SK-N-SH (cell line): ENCODE results near the gene PARVG. TPM values are rescaled to one million over a fixed set of nuclear protein-coding genes. Genes with fewer than 3 reads are reported as not detected.

Experiments used
- CTCF ChIA-PET: fragments of 300-600, 350-600 bp; formaldehyde crosslinking; extraction: SDS; loops from one replicate; lab custom pipeline; 2021; lab: Yijun Ruan, JAX
- POLR2A ChIA-PET: fragments of 350-600 bp; sonication (Branson Sonifier 250); formaldehyde crosslinking; extraction: SDS; loops from one replicate; lab custom pipeline; 2020; ENCODE audit warnings: antibody characterized with exemption, inconsistent platforms; lab: Yijun Ruan, JAX
- DNase-seq: peaks from one replicate; pipeline ENCODE4 v3.0.0; 2012
- H2AFZ ChIP-seq: fragments of 200-600 bp; sonication (generic); 2 replicates; pipeline ENCODE4 v1.8.1; 2016; ENCODE audit warnings: antibody characterized with exemption, mild to moderate bottlenecking, low read depth
- H3F3A ChIP-seq: fragments of 200-600 bp; sonication (generic); replicated peaks from 2 replicates; pipeline ENCODE3; 2016; ENCODE audit warnings: antibody characterized with exemption, mild to moderate bottlenecking; ENCODE audit not compliant: insufficient read depth
- H3K27ac ChIP-seq, 2 experiments: fragments of 200-500 bp in 1 of 2; fragments of 200-600 bp in 1 of 2; sonication (Bioruptor generic) in 1 of 2; sonication (generic), shearing (Covaris generic) in 1 of 2; 2 replicates each; pipeline versions ENCODE4 v1.5.1 to v1.6.1; 2014 to 2016; ENCODE audit warnings: low read depth in 2 of 2, inconsistent platforms in 1 of 2, low read length in 1 of 2, mild to moderate bottlenecking in 1 of 2, mixed read lengths in 1 of 2
- H3K27me3 ChIP-seq: fragments of 200-600 bp; sonication (generic), shearing (Covaris generic); 2 replicates; pipeline ENCODE4 v1.6.1; 2016; ENCODE audit warnings: mixed run types; ENCODE audit not compliant: insufficient read depth
- H3K36me3 ChIP-seq, 2 experiments: fragments of 200-500 bp in 1 of 2; fragments of 200-600 bp in 1 of 2; sonication (Bioruptor generic) in 1 of 2; sonication (generic) in 1 of 2; replicated peaks in 1 of 2; 2 replicates each; pipeline versions ENCODE3 to v1.5.1; 2014 to 2016; ENCODE audit warnings: low read length in 1 of 2, mild to moderate bottlenecking in 1 of 2; ENCODE audit not compliant: insufficient read depth in 2 of 2, control insufficient read depth in 1 of 2
- H3K4me1 ChIP-seq, 2 experiments: fragments of 200-500 bp in 1 of 2; fragments of 200-600 bp in 1 of 2; sonication (Bioruptor generic) in 1 of 2; sonication (generic), shearing (Covaris generic) in 1 of 2; 2 replicates each; pipeline versions ENCODE4 v1.5.1 to v1.6.1; 2014 to 2016; ENCODE audit warnings: low read depth in 1 of 2, low read length in 1 of 2, mixed run types in 1 of 2; ENCODE audit not compliant: insufficient read depth in 2 of 2, control insufficient read depth in 1 of 2
- H3K4me2 ChIP-seq: fragments of 200-600 bp; sonication (generic), shearing (Covaris generic); 2 replicates; pipeline ENCODE4 v1.6.1; 2017; ENCODE audit warnings: mixed run types
- H3K4me3 ChIP-seq, 2 experiments: fragments of 200-500 bp in 1 of 2; fragments of 200-600 bp in 1 of 2; sonication (Bioruptor generic) in 1 of 2; sonication (generic), shearing (Covaris generic) in 1 of 2; 2 replicates each; pipeline versions ENCODE4 v1.5.1 to v1.8.1; 2014 to 2016; ENCODE audit warnings: low read depth in 2 of 2, inconsistent platforms in 1 of 2, low read length in 1 of 2, mild to moderate bottlenecking in 1 of 2, mixed read lengths in 1 of 2, moderate library complexity in 1 of 2
- H3K79me2 ChIP-seq: fragments of 200-600 bp; sonication (generic); 2 replicates; pipeline ENCODE4 v1.8.1; 2017; ENCODE audit warnings: mild to moderate bottlenecking; ENCODE audit not compliant: insufficient read depth
- H3K9ac ChIP-seq: fragments of 200-600 bp; sonication (generic); 2 replicates; pipeline ENCODE4 v1.6.1; 2017; ENCODE audit warnings: mixed run types
- H3K9me2 ChIP-seq: fragments of 200-600 bp; sonication (generic); 2 replicates; pipeline ENCODE4 v1.6.1; 2017; ENCODE audit warnings: mixed run types
- H3K9me3 ChIP-seq: fragments of 200-600 bp; sonication (generic); 2 replicates; pipeline ENCODE4 v1.6.1; 2017; ENCODE audit warnings: mixed run types, mild to moderate bottlenecking, moderate library complexity
- H4K20me1 ChIP-seq: fragments of 200-600 bp; sonication (generic); 2 replicates; pipeline ENCODE4 v1.6.1; 2017; ENCODE audit warnings: mild to moderate bottlenecking, mixed run types; ENCODE audit not compliant: insufficient read depth
- GABPA ChIP-seq: IDR thresholded peaks from 2 replicates; pipeline ENCODE4 v1.4.0; 2012; ENCODE audit warnings: low read depth, mild to moderate bottlenecking
- GATA2 ChIP-seq: sonication (generic); formaldehyde crosslinking; IDR thresholded peaks from 2 replicates; pipeline ENCODE4 v1.5.0; 2020; ENCODE audit warnings: mild to moderate bottlenecking, missing genetic modification reagents
- MAX ChIP-seq: IDR thresholded peaks from 2 replicates; pipeline ENCODE4 v1.4.0; 2012; ENCODE audit warnings: low read depth
- MXI1 ChIP-seq: IDR thresholded peaks from 2 replicates; pipeline ENCODE4 v1.6.1; 2012; ENCODE audit warnings: mild to moderate bottlenecking, low read depth, low read length, improper control_type of control experiment
- POLR2AphosphoS5 ChIP-seq: IDR thresholded peaks from 2 replicates; pipeline ENCODE4 v1.6.1; 2012; ENCODE audit warnings: low read depth, low read length
- REST ChIP-seq: IDR thresholded peaks from 2 replicates; pipeline ENCODE4 v1.6.1; 2012; ENCODE audit warnings: mild to moderate bottlenecking, low read depth, low read length, moderate library complexity
- RFX5 ChIP-seq: IDR thresholded peaks from 2 replicates; pipeline ENCODE4 v1.6.1; 2012; ENCODE audit warnings: mild to moderate bottlenecking, improper control_type of control experiment, low read length
- TAF1 ChIP-seq: IDR thresholded peaks from 2 replicates; pipeline ENCODE4 v1.6.1; 2012; ENCODE audit warnings: low read depth, mild to moderate bottlenecking, low read length, moderate library complexity, borderline replicate concordance
- USF2 ChIP-seq: fragments of 150-350 bp; IDR thresholded peaks from 2 replicates; pipeline ENCODE4 v1.6.1; 2017; ENCODE audit warnings: antibody characterized with exemption, low read length, low read depth, borderline replicate concordance
- YY1 ChIP-seq: IDR thresholded peaks from 2 replicates; pipeline ENCODE4 v1.4.0; 2012; ENCODE audit warnings: low read depth, mild to moderate bottlenecking
- WGBS: methylation state at CpG from one replicate; pipeline ENCODE4 v1.1.6; 2017; ENCODE audit warnings: low lambda C conversion rate; 5-methylcytosine and 5-hydroxymethylcytosine counted together
- polyA plus RNA-seq, 3 experiments: library from polyadenylated mRNA; depleted of rRNA; stranded (reverse); fragments of >200 nt; gene quantifications; 2 replicates each; pipeline ENCODE4 v1.2.3, GENCODE V29; 2012
- TF ChIP-seq, protein P1 (sequence below): IDR thresholded peaks from 2 replicates; pipeline ENCODE4 v1.4.0; 2012; ENCODE audit warnings: low read depth, borderline replicate concordance
- TF ChIP-seq, protein P2 (sequence below): IDR thresholded peaks from 2 replicates; pipeline ENCODE4 v1.4.0; 2012; ENCODE audit warnings: low read depth, borderline replicate concordance

Gene PARVG
- polyA plus RNA-seq, 1 of the 3 experiments (the other 2 are of a cell fraction) = 0.05 TPM

- H3K79me2 ChIP-seq = no peaks in the 10 kb centered on the region
- peaks cover 0 to 8% of the 10 kb centered on the region in 2 experiments; a peak in 1 of 4 replicates for H3K4me1 ChIP-seq
- no peaks in the 10 kb centered on the region for H3K9me3 ChIP-seq
- no peaks in the 10 kb centered on the region for H4K20me1 ChIP-seq
- no peak overlapping the region for H3K9ac ChIP-seq
- H3K4me2 ChIP-seq = no peak overlapping the region
- H3F3A ChIP-seq = no peaks in the 10 kb centered on the region
- H3K9me2 ChIP-seq = no peaks in the 10 kb centered on the region
- 24% methylated on average over 5 of the region's 6 CpGs for WGBS
- ChIA-PET POLR2A (no interaction called here), CTCF (interaction anchor here (1.2 kb wide), 1 partner anchor 370 kb away, joined by 5 read pairs; no protein-coding TSS in a partner anchor)
- no peak overlapping the region for H3K27ac ChIP-seq
- TF ChIP-seq, protein P1, sequence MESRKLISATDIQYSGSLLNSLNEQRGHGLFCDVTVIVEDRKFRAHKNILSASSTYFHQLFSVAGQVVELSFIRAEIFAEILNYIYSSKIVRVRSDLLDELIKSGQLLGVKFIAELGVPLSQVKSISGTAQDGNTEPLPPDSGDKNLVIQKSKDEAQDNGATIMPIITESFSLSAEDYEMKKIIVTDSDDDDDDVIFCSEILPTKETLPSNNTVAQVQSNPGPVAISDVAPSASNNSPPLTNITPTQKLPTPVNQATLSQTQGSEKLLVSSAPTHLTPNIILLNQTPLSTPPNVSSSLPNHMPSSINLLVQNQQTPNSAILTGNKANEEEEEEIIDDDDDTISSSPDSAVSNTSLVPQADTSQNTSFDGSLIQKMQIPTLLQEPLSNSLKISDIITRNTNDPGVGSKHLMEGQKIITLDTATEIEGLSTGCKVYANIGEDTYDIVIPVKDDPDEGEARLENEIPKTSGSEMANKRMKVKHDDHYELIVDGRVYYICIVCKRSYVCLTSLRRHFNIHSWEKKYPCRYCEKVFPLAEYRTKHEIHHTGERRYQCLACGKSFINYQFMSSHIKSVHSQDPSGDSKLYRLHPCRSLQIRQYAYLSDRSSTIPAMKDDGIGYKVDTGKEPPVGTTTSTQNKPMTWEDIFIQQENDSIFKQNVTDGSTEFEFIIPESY = no peak
- no peak for TF ChIP-seq TAF1
- no peak for TF ChIP-seq YY1
- no peak for TF ChIP-seq POLR2AphosphoS5
- no peak for TF ChIP-seq MXI1
- no peak for TF ChIP-seq USF2
- TF ChIP-seq RFX5 = no peak
- TF ChIP-seq GABPA = no peak
- no peaks in the 10 kb centered on the region; the same call in 1 of the 2 replicates for H3K27me3 ChIP-seq
- DNase-seq = no peak
- no peak overlapping the region for H3K4me3 ChIP-seq
- H2AFZ ChIP-seq = no peak overlapping the region
- no peaks in the 10 kb centered on the region for H3K36me3 ChIP-seq
These were observed 75.4 kb downstream of the PARVG start for GRCh38 chr22:44256085-44256484.

DNA sequence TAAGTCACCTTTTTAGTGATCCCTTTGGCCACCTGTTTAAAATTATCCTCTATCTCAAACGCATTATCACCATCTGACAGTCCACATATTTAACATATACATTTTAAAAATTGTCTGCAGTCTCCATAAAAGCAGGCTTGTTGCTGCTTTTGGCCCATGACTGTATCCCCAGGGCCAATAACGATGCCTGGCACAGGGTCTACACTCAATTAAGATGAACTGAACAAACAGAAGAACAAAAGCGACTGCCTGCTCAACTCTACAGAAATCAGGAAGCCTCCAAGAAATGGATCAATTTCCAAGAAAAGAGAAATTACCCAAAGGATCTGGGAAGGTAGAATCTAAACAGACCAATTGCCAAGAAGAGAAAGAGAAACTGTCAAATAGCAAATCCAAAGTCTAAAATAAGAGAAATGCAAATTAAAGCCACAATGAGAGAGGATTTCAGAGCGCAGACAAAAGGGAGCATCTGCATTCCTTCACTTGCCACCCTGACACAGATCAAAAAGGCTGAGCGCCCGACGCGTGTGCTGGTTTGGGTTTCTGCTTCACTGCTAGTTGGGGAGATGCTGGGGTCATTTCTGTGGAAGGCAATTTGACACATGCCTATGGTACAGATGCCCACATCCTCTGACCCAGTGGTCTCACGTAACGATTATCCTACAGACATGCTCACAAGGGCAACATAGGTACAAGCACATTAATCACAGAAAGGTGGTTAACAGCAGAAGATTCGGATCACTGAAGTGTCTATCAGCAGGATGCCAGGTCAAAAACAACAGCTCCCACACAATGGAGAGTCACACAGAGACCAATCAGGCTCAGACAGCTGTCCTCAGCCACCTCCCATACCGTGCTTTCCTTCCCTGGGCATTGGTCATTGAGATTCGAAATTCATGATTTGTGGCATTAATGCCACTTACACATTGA, 76.1 kb downstream of the PARVG start:
- Histone ChIP-seq H2AFZ (no peak overlapping the region), H3K9ac (no peak overlapping the region), H3K4me3 (no peak overlapping the region), H3K79me2 (no peaks in the 10 kb centered on the region), H3K27ac (peak overlapping the region in 1 of 2 experiments; percentile 14; a peak in 1 of 4 replicates), H3K27me3 (no peaks in the 10 kb centered on the region; the same call in 1 of the 2 replicates), H3K9me2 (no peaks in the 10 kb centered on the region)
- no peak for DNase-seq
- TF ChIP-seq MAX (no peak), GATA2 (peak; percentile 30; the same call in 1 of the 2 replicates), RFX5 (no peak), MXI1 (no peak), REST (no peak), YY1 (no peak)
- TF ChIP-seq, protein P2, sequence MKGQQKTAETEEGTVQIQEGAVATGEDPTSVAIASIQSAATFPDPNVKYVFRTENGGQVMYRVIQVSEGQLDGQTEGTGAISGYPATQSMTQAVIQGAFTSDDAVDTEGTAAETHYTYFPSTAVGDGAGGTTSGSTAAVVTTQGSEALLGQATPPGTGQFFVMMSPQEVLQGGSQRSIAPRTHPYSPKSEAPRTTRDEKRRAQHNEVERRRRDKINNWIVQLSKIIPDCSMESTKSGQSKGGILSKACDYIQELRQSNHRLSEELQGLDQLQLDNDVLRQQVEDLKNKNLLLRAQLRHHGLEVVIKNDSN = no peak
- TF ChIP-seq, all 33 proteins: peak for 1
- H3K4me2 ChIP-seq = no peak overlapping the region
- ChIA-PET POLR2A (no interaction called here), CTCF (interaction anchor here (1.2 kb wide), 1 partner anchor 370 kb away, joined by 5 read pairs; no protein-coding TSS in a partner anchor)
- H4K20me1 ChIP-seq = no peaks in the 10 kb centered on the region
- 15% methylated on average over 12 of the region's 13 CpGs for WGBS
- no peaks in the 10 kb centered on the region for H3K9me3 ChIP-seq
- H3K36me3 ChIP-seq = no peaks in the 10 kb centered on the region
- H3K4me1 ChIP-seq = peaks cover 0 to 15% of the 10 kb centered on the region in 2 experiments; a peak in 2 of 4 replicates
- H3F3A ChIP-seq = no peaks in the 10 kb centered on the region
